ENCODE data around the gene SNX33.
"Not testable (repeated sequence)": the region's sequence is repeated elsewhere in the genome, so short reads cannot be mapped to it uniquely, and the experiment has no call there.

GRCh38 chr15:75686212-75686642 lies 38.5 kb downstream of the SNX33 start:
- TF ChIP-seq CTCF (IDR thresholded peaks at IDR 0.05 in 4 of 5, conservative IDR thresholded peaks at IDR 0.05 in 1 of 5) = peak; percentile 49 to 88 (median 82)
- not testable (repeated sequence) for TF ChIP-seq POLR2A (IDR thresholded peaks at IDR 0.05)
